Stimulated activated naive CD8-positive, alpha-beta T cell treated with anti-CD3 and anti-CD28 coated beads, Interleukin-15, amount 100 ng/mL, for 72 hours (primary cell): ENCODE measurements around the gene HOXD8.

Source experiments
- ATAC-seq: fragments of 150-1000 bp; cut with Tn5 transposase; 2 replicates; pipeline ENCODE4 v1.10.0; 2021; ENCODE audit warnings: mild to moderate bottlenecking, moderate library complexity
- DNase-seq, 2 donors: peaks; one replicate each; pipeline ENCODE4 v3.0.0; 2021 to 2022
- H3K27ac Mint-ChIP-seq, 2 donors: one replicate each; pipeline ENCODE4 v1.8.0; 2022; ENCODE audit warnings: mild to moderate bottlenecking in 2 of 2, mixed read lengths in 2 of 2, moderate library complexity in 2 of 2
- H3K27me3 Mint-ChIP-seq: one replicate; pipeline ENCODE4 v1.8.0; 2022; ENCODE audit warnings: mixed read lengths
- H3K4me1 Mint-ChIP-seq: one replicate; pipeline ENCODE4 v1.8.0; 2022; ENCODE audit warnings: mild to moderate bottlenecking, mixed read lengths
- H3K4me3 Mint-ChIP-seq, 2 donors: one replicate each; pipeline ENCODE4 v1.8.0; 2022; ENCODE audit warnings: mild to moderate bottlenecking in 2 of 2, mixed read lengths in 2 of 2, moderate library complexity in 1 of 2
- H3K9me3 Mint-ChIP-seq, 2 donors: one replicate each; pipeline ENCODE4 v1.8.0; 2022; ENCODE audit warnings: mixed read lengths in 2 of 2

Gene HOXD8

GRCh38 chr2:176115883-176116813, 13.4 kb upstream of the HOXD8 start, which contains the start of gene HOXD10:
Gene HOXD10 (plus strand): TSS chr2:176116778. CDS start chr2:176116834, 56 bp downstream.
- no peak for DNase-seq
- Mint-ChIP-seq H3K4me1 (peaks cover 18% of the 10 kb centered on the region), H3K9me3 (peaks cover 8 to 11% of the 10 kb centered on the region in 2 donors), H3K27ac (peak within 1 kb of the TSS in 1 of 2 donors; percentile 63), H3K27me3 (peaks cover 97% of the 10 kb centered on the region), H3K4me3 (no peak within 1 kb of the TSS)
- ATAC-seq, result no peak

- H3K4me3 Mint-ChIP-seq, result no peak overlapping the region
- peaks cover 96% of the 10 kb centered on the region for H3K27me3 Mint-ChIP-seq
- no peak overlapping the region for H3K27ac Mint-ChIP-seq
- H3K9me3 Mint-ChIP-seq, result peaks cover 8 to 11% of the 10 kb centered on the region in 2 donors
- ATAC-seq, result no peak
- H3K4me1 Mint-ChIP-seq, result peaks cover 19% of the 10 kb centered on the region
- DNase-seq, result no peak
These were observed 12.2 kb upstream of the HOXD8 start for GRCh38 chr2:176117162-176117822.

- H3K27ac Mint-ChIP-seq, result no peak overlapping the region
- peaks cover 96% of the 10 kb centered on the region for H3K27me3 Mint-ChIP-seq
- peaks cover 8 to 11% of the 10 kb centered on the region in 2 donors for H3K9me3 Mint-ChIP-seq
- H3K4me1 Mint-ChIP-seq, result peaks cover 19% of the 10 kb centered on the region
- H3K4me3 Mint-ChIP-seq, result no peak overlapping the region
- ATAC-seq (no peak), DNase-seq (no peak)
These were observed 11.6 kb upstream of the HOXD8 start for GRCh38 chr2:176117823-176118371.

GRCh38 chr2:176118601-176119339, 10.7 kb upstream of the HOXD8 start:
- DNase-seq (no peak), ATAC-seq (no peak)
- Mint-ChIP-seq H3K4me3 (peak overlapping the region in 1 of 2 donors; percentile 0), H3K27me3 (peaks cover 96% of the 10 kb centered on the region), H3K27ac (no peak overlapping the region), H3K4me1 (peaks cover 26% of the 10 kb centered on the region), H3K9me3 (peaks cover 8 to 11% of the 10 kb centered on the region in 2 donors)

- Mint-ChIP-seq H3K27ac (no peak overlapping the region), H3K9me3 (peaks cover 8 to 11% of the 10 kb centered on the region in 2 donors), H3K4me1 (peaks cover 33% of the 10 kb centered on the region), H3K4me3 (no peak overlapping the region), H3K27me3 (peaks cover 99% of the 10 kb centered on the region)
- DNase-seq (no peak), ATAC-seq (no peak)
These were observed 8.9 kb upstream of the HOXD8 start for GRCh38 chr2:176120364-176121189.

DNA sequence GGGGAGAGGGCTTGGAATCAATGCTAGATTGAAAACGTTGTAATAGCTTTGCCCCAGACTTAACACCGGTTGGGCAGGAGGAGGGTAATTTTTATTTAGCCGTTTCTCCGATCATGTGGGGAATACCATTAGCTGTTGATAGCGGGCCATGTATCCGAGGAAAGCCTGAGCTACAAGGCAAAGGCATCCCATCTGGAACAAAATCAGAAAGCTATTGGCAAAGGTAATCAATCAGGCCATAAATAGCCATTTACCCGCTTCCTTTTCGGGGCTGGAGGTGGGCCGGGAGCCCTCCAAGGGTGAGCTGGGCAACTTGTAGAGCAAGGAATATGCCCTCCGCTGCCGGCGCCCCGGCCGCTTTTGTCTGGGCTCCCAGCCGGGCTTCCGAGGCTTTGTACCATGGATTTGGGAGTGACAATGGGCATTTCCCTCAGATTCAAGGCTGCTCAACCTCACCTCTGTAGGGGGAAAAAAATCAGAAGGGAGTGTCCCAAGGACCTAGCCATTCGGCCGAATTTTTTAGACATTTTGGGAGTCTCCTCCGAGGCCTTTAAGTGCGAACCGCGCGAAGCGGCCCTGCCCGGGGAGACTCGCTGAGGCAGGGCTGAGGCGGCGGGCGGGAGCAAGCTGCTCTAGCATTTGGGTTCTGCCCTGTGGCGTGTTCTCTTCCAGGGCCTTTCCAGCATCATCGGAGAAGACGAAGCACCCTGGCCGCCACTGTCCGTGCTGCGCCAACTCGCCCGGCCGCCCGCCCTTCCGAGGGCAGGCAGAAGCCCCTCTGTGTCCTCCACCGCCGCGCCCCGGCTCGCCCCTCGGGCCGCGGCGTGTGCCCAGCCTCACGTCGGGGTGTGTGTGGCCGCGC, 8.1 kb upstream of the HOXD8 start:
- DNase-seq, result peak in 1 of 2 donors; percentile 7
- peaks cover 8 to 11% of the 10 kb centered on the region in 2 donors for H3K9me3 Mint-ChIP-seq

DNA sequence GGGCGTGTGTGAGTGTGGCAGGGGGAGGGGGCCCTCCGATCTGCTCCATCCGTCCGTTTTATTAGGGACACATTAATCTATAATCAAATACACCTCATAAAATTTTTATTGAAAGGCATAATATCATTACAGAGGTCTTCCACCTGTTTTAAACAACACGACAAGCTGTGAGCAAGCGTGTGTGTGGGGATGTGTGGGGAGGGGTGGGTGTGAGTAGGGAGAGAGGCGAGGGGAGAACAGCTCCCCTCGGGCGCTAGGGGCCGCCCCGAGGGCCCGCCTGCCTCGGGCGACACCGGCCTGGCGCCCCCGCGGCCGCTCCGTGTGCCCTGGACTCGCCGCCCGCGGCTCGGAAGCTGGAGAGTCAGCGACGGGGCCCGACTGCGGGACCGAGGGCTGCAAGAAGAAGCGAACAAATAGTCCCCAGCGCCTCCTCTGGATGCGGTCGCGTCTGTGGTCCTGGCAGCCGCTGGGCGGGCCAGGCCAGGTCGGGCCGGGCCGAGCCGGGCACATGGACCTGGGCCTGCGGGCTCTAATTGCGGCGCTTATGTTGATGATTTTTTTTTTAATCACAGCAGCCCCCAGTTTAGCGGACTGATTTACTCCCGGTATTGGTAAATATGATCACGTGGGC, 7.3 kb upstream of the HOXD8 start:
- DNase-seq, result no peak
- Mint-ChIP-seq H3K27me3 (peaks cover 99% of the 10 kb centered on the region), H3K9me3 (peaks cover 3 to 8% of the 10 kb centered on the region in 2 donors), H3K27ac (no peak overlapping the region), H3K4me1 (peaks cover 33% of the 10 kb centered on the region), H3K4me3 (peak overlapping the region; percentile 68 to 80)
- peak; percentile 19 for ATAC-seq

More for the DNA sequence above, 8.1 kb upstream of the HOXD8 start:
- Mint-ChIP-seq H3K27me3 (peaks cover 99% of the 10 kb centered on the region), H3K27ac (no peak overlapping the region), H3K4me3 (peak overlapping the region in 1 of 2 donors; percentile 39), H3K4me1 (peaks cover 33% of the 10 kb centered on the region)
- ATAC-seq, result no peak

GRCh38 chr2:176122683-176123410, 6.7 kb upstream of the HOXD8 start, which contains the start of gene HOXD9:
Gene HOXD9 (plus strand): TSS chr2:176122719. CDS start chr2:176122769, 50 bp downstream.
- DNase-seq (peak in 1 of 2 donors; percentile 29), ATAC-seq (peak; percentile 50)
- Mint-ChIP-seq H3K4me1 (peaks cover 38% of the 10 kb centered on the region), H3K27me3 (peaks cover 99% of the 10 kb centered on the region), H3K9me3 (peaks cover 0 to 8% of the 10 kb centered on the region in 2 donors), H3K27ac (no peak within 1 kb of the TSS), H3K4me3 (peak within 1 kb of the TSS; percentile 68 to 80)

DNA sequence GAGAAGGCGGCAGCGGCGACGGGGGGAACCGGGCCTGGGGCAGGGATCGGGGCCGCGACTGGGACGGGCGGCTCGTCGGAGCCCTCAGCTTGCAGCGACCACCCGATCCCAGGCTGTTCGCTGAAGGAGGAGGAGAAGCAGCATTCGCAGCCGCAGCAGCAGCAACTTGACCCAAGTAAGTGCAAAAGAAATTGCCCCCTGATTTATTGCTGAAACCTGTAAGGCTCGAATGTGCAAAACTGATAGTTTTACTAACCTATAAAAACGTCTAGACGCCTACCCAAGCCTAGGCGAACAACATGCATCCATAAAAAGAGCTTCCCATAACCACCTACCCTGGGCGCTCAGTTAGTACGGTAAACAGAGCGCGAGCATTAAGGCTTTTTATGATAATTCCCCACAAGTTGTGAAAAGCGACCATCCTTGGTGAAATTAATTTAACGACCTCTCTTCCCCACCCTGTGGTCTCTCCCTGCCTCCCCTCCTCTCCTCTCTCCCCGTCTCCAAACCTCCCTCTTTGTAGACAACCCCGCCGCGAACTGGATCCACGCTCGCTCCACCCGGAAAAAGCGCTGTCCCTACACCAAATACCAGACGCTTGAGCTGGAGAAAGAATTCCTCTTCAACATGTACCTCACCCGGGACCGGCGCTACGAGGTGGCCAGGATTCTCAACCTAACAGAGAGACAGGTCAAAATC, 5.9 kb upstream of the HOXD8 start:
- DNase-seq (no peak), ATAC-seq (no peak)
- Mint-ChIP-seq H3K27me3 (peaks cover 99% of the 10 kb centered on the region), H3K4me3 (peak overlapping the region; percentile 18 to 67), H3K4me1 (peaks cover 38% of the 10 kb centered on the region), H3K27ac (no peak overlapping the region), H3K9me3 (peaks cover 0 to 5% of the 10 kb centered on the region in 2 donors)

DNA sequence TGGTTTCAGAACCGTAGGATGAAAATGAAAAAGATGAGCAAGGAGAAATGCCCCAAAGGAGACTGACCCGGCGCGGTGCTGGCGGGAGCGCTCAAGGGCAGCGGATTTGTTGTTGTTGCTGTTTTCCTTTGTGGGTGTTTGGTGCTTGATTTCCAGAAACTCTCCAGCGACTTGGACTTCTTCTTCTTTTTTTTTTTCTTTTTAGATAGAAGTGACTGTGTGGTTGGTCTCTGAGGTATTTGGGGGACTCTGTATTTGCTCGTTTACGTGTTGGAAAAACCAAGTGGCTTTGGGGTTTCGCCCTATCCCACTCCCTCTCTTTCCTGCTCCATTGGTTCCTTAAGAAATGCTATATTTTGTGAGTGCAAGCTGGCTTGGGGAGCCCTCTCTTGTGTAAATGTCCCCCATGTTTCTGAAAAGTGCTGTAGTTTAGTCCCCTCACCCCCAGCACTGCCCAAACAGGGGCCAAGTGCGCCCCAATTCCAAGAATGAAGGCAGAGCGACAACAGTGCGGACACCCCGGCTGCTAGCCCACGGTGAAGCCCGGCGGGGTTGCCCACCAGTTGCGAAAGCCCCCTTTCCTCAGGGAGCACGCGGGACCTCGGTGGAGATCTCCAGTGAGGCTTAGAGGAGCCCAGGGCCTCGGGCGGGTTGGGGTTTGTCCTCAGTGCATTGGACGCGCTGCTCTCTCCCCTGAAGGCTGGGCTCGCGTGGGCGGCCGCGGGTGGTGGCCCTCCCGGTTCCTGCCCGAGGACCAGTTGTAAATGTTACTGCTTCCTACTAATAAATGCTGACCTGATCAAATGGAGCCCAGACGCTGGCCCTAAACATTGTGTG, 5.2 kb upstream of the HOXD8 start:
- Mint-ChIP-seq H3K4me3 (no peak overlapping the region), H3K9me3 (no peaks in the 10 kb centered on the region), H3K4me1 (peaks cover 39% of the 10 kb centered on the region), H3K27me3 (peaks cover 99% of the 10 kb centered on the region), H3K27ac (no peak overlapping the region)
- no peak for ATAC-seq
- peak in 1 of 2 donors; percentile 7 for DNase-seq

DNA sequence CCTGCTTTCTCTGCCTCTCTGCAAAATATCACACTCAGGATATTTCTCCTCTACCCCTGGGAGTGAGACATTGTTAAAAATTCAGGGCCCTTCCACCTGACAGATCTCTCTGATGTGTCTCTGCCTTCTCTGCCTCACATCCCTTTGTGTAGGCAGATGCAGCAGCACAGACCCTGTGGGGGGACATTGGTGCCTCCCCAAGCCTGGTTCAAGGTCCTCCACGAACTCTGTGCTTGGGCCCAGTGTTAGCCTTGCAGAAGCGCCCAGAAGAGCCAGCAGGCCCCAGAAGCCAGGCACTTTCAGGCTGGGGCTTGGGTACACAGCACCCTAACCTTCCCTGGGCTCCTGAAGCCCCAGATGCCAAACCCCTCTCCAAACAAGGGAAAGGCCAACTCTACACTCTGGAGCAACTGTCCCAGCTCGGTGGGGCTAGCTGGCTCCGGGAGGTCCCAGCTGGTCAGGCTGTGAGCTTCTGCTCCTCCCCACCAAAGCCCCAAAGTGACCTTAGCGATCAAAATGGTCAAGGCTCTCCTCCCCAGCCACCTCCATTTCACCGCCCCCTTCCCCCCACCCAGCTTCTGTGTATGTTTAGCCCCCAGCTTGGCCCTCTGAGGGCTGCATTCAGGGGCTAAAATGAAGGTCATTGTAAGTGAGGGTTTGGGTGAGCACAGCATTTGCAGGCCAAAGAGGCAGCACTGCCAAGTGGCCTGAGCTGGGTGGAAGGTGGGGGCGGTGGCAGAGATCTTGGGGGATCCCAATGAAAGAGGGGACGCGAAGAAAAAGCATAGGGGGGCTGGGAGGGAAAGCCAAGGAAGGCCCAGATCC, 4.3 kb upstream of the HOXD8 start:
- Mint-ChIP-seq H3K4me1 (peaks cover 40% of the 10 kb centered on the region), H3K4me3 (no peak overlapping the region), H3K27ac (no peak overlapping the region), H3K27me3 (peaks cover 96% of the 10 kb centered on the region), H3K9me3 (no peaks in the 10 kb centered on the region)
- ATAC-seq (no peak), DNase-seq (peak in 1 of 2 donors; percentile 7)
